GM19397 (cell line): ENCODE measurements around the gene TBCE.
"Not testable (repeated sequence)": the region's sequence is repeated elsewhere in the genome, so short reads cannot be mapped to it uniquely, and the experiment has no call there.

Source experiments
- ATAC-seq: cut with Tn5 transposase; IDR thresholded peaks from one replicate; pipeline ENCODE4 v1.9.1; 2021; ENCODE audit warnings: mild to moderate bottlenecking, moderate library complexity; ENCODE audit not compliant: unreplicated experiment

TBCE gene

GRCh38 chr1:235450886-235451483 lies 83.8 kb downstream of the TBCE start:
- no peak for ATAC-seq

GRCh38 chr1:235454021-235454420 lies 86.8 kb downstream of the TBCE start:
- no peak for ATAC-seq

GRCh38 chr1:235455097-235455496 lies 87.9 kb downstream of the TBCE start:
- ATAC-seq, result no peak

- ATAC-seq, result no peak
Measured at GRCh38 chr1:235455823-235456222, 88.6 kb downstream of the TBCE start.

- ATAC-seq, result not testable (repeated sequence)
Measured at GRCh38 chr1:235457856-235458255, 90.6 kb downstream of the TBCE start.

GRCh38 chr1:235460770-235461169 lies 93.5 kb downstream of the TBCE start:
- no peak for ATAC-seq

- no peak for ATAC-seq
Measured at GRCh38 chr1:235461954-235462353, 94.7 kb downstream of the TBCE start.

GRCh38 chr1:235462832-235463231 lies 95.6 kb downstream of the TBCE start:
- ATAC-seq, result not testable (repeated sequence)

- ATAC-seq, result no peak
Measured at GRCh38 chr1:235465066-235465465, 97.8 kb downstream of the TBCE start.

- no peak for ATAC-seq
Measured at GRCh38 chr1:235468004-235468403, 100.8 kb downstream of the TBCE start.

GRCh38 chr1:235468970-235469369 lies 101.7 kb downstream of the TBCE start:
- no peak for ATAC-seq

- ATAC-seq, result not testable (repeated sequence)
Measured at GRCh38 chr1:235469897-235470296, 102.7 kb downstream of the TBCE start.

- ATAC-seq, result no peak
Measured at GRCh38 chr1:235470741-235471439, 103.7 kb downstream of the TBCE start.

GRCh38 chr1:235473806-235474205 lies 106.6 kb downstream of the TBCE start:
- no peak for ATAC-seq

GRCh38 chr1:235483090-235483489 lies 115.9 kb downstream of the TBCE start:
- no peak for ATAC-seq

- no peak for ATAC-seq
Measured at GRCh38 chr1:235485558-235485957, 118.3 kb downstream of the TBCE start.

GRCh38 chr1:235486321-235486720 lies 119.1 kb downstream of the TBCE start:
- ATAC-seq, result no peak

- ATAC-seq, result no peak
Measured at GRCh38 chr1:235491644-235492043, 124.4 kb downstream of the TBCE start.

GRCh38 chr1:235494531-235494930 lies 127.3 kb downstream of the TBCE start:
- no peak for ATAC-seq

- ATAC-seq, result no peak
Measured at GRCh38 chr1:235495030-235495429, 127.8 kb downstream of the TBCE start.

GRCh38 chr1:235495551-235495950 lies 128.3 kb downstream of the TBCE start:
- ATAC-seq, result no peak

- no peak for ATAC-seq
Measured at GRCh38 chr1:235500971-235501540, 133.8 kb downstream of the TBCE start.
